Activated CD4-positive, alpha-beta T cell treated with anti-CD3 and anti-CD28 coated beads, Interleukin-2, Interleukin-6, amounts not matched to agents 100 ng/mL and 50 ng/mL, durations not matched to agents 16 hours and 8 hours (primary cell): ENCODE data around the gene SMYD3.

Source experiments
- DNase-seq: peaks from one replicate; pipeline ENCODE4 v3.0.0-alpha.2; 2020

The SMYD3 gene

GRCh38 chr1:246460406-246460805 is 46.7 kb downstream of the SMYD3 start:
- no peak for DNase-seq

DNA sequence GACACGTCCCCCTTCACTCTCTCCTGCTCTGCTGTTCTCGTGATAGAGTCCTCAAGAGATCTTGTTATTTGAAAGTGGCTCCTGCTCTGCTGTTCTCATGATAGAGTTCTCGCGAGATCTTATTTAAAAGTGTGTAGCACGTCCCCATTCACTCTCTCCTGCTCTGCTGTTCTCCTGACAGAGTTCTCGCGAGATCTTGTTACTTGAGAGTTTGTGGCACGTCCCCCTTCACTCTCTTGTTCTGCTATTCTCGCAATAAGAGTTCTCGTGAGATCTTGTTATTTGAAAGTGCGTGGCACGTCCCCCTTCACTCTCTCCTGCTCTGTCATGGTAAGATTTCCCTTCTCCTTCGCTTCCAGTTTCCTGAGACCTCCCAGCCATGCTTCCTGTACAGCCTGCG is 47.9 kb downstream of the SMYD3 start:
- DNase-seq: no peak

- DNase-seq: no peak
Measured at GRCh38 chr1:246455476-246455875, 51.6 kb downstream of the SMYD3 start.

DNA sequence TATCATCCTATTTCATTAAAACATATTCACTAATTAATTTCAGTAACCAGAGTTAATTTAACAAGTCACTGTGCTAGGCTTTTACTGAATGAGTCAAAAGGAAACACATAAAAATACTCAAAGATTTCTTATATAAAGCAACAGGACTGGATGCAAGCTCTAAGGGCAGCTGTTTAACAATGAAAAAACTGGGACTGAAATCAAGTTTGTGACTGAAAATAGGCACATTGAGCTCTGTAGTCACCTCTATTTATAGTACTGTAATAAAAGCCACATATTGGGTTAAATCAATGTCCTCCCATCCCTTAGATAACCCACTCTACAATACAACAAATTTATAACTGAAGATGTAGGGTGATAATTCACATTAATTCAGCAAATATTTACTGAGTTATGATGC is 52.4 kb downstream of the SMYD3 start:
- DNase-seq: no peak

DNA sequence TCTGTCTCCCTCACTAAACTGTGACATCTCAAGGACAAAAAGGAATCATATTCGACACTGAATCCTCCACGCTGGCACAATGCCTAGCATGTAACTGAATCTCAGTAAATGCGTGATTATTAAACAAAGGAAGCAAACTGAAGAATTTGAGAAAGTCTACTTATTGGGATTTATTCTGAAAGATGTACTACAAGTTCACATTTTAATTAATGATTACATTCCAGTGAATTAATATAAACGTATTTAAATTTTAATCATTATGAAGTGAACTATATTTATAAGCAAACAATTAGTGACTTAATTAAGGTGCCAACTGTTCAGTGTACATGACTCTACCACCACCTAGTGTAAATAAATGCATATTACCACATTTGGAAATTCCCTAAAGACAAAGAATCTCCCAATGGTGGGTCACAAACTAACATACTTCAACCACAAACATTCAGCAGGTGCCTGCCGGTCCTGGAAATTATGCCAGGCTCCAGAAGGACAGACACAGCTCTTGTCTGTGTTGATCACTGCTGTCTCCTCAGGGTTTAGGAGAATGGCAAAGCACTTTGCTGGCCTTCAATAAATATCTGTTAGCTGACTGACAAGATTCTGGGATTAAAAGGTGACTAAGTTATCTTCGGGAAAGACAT is 56.3 kb downstream of the SMYD3 start:
- peak; percentile 21 for DNase-seq

- no peak for DNase-seq
Measured at GRCh38 chr1:246448373-246448772, 58.7 kb downstream of the SMYD3 start.

DNA sequence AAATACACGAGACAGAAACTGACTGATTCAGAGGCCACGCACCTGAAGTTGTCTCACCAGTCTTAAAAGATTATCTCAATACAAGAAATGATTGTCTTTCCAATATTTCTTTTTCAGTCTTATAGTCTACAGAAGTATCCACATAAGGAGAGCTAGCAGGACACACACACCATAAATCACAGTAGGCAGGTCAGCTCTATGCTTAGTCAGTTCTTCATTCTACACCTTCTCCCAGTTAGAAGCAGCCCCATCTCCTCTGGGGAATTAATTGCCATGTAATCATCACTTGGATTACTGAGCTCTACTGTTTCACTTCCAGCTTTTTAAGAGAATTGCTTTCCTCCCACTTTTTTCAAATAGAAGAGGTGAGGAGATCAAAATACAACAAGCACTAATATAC is 59.6 kb downstream of the SMYD3 start:
- no peak for DNase-seq

GRCh38 chr1:246445503-246445902 is 61.6 kb downstream of the SMYD3 start:
- no peak for DNase-seq

- no peak for DNase-seq
Measured at GRCh38 chr1:246444617-246445016, 62.5 kb downstream of the SMYD3 start.

DNA sequence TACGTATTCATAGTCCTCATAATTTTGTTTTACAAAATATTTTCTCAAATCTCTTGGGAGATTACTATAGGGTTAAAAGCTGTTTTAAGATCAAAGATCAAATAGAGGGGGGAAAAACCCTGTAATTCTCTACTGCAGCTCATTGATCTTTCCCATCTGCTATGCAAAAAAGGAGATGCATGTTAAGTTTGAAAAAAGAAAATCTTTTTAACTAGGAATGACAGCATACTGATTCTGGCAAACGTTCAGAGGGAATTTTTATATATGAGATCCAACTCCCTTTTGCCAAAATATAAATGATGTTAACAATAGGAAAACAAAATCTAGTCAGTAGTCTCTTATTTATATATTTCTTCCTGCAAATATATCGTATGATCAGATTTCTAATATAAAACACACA is 69.1 kb downstream of the SMYD3 start:
- DNase-seq: no peak

GRCh38 chr1:246435421-246436041 is 71.5 kb downstream of the SMYD3 start:
- DNase-seq: no peak

DNA sequence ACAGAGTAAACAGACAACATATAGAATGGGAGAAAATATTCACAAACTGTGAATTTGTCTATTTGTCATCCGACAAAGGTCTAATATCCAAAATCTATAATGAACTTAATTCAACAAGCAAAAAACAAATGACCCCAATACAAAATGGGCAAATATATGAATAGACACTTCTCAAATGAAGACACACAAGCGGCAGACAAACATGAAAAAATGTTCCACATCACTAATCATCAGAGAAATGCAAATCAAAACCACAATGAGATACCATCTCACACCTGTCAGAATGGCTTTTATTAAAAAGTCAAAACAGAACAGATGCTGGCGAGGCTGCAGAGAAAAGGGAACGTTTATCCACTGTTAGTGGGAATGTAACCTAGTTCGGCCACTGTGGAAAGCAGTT is 72.7 kb downstream of the SMYD3 start:
- no peak for DNase-seq

- DNase-seq: peak; percentile 89
Measured at GRCh38 chr1:246428542-246429308, 78.4 kb downstream of the SMYD3 start.

DNA sequence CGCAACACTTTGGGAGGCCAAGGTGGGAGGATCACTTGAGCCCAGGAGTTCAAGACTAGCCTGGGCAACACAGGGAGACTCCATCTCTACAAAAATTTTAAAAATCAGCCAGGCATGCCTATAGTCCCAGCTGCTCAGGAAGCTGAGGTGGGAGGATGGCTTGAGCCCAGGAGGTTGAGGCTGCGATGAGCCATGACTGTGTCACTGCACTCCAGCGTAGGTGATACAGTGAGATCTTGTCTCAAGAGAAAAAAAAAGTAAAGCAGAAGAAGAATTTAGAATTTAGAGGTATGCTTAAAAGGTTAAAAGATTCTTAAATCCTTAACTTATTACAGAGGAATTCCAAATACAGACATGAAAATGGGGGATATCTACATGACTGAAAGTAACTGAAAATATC is 79.5 kb downstream of the SMYD3 start:
- DNase-seq: no peak

DNA sequence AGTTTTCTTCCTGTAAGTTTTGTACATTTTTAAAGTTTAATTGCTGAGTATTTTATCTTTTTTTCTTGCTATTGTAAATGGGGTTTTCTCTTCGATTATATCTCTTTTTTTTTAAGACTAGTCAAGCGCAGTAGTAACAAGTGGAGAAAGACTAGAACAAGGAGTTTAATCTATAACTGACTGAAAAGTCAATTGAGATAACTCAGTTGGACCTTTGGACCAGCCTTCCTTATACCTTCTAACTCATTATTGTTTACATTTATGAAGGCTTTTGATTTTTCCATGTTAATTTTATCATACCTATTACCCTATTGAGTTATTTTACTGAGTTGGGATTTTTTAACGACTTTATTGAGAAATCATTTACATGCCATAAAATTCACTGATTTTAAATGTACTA is 81.2 kb downstream of the SMYD3 start:
- no peak for DNase-seq

DNA sequence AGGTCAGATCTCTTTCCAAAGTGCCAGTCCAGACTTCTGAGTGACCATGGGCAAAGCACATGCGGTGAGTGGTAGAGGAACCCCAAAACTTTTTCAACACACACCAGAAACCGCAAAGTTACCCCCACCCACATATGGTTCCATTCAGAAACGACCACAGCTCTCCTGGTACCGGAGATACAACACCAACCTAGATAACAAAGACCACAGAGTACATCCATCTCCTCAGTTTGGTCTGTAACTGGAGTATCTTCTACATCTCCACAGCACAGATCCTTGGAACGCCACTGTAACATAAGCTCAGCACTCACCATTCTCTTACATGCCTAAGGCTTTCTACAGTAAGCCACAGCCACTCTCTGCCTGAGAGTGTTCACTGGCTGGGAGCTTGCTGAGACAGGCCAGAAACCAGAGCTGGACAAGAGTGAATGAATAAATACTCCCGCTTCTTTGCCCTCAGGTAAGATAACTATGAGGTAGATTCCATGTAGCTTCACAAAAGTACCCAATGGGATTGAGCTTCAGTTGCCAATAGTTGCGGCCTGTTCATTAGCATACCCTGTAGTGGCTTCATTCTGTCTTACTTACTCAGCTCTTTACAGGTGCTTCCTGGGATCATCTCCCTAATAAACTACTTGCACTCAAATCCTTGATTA is 81.8 kb downstream of the SMYD3 start:
- DNase-seq: no peak

GRCh38 chr1:246420300-246420699 is 86.8 kb downstream of the SMYD3 start:
- DNase-seq: no peak

GRCh38 chr1:246418565-246419312 is 88.3 kb downstream of the SMYD3 start:
- DNase-seq: no peak

DNA sequence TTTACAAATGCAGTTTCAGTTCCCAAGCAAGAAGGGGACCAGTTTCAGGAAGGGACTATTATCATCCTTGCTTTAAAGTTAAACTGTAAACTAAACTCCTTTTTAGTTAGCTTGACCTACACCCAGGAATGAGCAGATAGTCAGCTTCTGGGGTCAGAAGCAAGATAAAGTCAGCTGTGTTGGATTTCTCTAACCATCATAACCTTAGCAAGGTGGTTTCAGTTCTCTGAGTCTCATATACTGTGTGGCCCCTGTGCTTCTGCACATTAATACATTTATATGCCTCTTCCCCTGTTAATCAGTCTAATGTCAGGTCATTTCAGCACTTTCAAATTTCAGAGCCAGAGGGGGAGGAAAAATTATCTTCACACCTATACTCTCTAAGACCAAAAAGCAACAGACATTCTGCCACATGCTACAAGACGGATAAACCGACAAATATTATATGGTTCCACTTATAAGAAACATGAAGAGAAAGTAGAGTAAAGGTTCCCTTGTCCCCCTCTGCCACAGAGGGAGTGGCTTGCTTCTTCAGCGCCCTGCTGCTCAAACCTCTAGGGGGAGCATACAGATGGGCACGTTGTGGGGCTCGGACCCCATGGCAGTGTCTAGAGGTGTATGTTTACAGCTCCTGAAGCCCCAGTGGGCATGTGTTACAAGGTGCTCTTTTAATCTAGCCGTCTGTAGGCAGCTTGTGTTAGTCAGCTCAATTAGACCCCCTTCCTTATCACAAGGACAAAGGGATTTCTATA is 89.1 kb downstream of the SMYD3 start:
- no peak for DNase-seq

DNA sequence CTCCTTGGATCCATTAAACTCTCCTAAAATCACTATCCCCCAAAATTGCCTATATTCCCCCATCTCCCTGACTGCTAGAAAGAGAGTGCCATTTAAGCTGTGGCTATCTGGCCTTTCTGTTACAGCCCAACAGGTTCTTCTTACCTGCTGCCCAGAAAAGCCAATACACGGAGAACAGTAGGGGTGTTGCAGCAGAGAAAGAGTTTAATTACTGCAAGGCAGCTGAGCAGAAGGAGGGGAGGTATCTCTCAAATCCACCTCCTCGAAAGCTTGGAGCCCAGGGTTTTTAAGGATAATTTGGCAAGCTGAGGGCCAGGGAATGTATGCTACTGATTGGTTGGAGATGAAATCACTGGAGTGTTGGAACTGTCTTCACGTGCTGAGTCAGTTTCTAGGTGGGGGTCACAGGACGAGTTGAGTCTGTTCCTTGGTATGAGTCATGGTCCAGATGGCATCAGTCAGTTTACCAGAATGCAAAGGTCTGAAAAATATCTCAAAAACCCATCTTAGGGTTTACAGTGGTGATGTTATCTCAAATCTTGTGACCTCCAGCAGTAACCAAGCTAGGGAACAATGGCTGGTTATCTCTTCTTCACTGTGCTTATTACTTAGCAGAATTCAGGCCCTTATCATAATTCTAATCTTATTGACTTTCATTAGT is 89.8 kb downstream of the SMYD3 start:
- peak; percentile 41 for DNase-seq

DNA sequence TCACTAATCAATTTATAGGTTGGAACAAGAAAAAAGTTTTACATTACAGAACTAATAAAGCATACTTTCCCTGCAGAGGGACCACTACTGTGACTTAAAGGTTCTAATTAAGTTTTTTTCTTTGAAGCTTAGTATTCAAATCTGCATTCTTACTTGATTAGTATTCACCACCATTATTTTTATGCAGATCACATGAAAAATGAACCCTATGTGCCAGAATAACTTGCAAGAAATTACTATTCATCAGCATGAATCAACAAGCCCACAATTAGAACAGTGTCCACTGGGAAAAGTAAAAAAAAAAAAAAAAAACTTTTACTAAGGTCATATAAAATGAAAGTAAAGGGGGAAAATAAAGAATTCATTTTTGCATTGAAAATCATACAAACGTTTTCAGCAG is 90.8 kb downstream of the SMYD3 start:
- no peak for DNase-seq

DNA sequence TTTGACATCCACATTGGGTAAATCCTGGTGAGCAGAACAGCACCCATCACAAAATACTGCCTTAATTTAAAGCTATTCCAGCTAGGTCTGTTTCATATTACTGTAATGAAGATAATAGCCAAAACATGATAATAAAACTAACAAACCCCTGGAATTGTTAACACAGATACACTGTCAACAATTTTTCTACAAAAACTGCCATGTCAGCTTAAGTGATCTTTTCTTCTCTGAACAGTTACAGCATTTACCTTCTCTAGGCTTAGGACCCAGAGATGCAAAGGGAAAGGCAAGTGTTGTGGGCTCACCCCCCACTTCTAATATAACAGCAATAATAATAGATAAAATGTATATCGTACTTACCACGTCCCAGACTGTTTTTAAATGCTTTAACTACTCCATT is 92.1 kb downstream of the SMYD3 start:
- no peak for DNase-seq
